Keratinocyte (primary cell): ENCODE data around the gene APP. TPM values are rescaled to one million over a fixed set of nuclear protein-coding genes. Genes with fewer than 3 reads are reported as not detected.

ENCODE experiments used
- DNase-seq: peaks from one replicate; pipeline ENCODE4 v3.0.0-alpha.2; 2011; ENCODE audit warnings: low read depth, missing footprints, low spot score
- FAIRE-seq: peaks from 2 replicates; lab custom pipeline; 2011; peaks lifted over from hg19 to GRCh38; lab: Jason Lieb, UNC
- H2AFZ ChIP-seq: 2 replicates; pipeline ENCODE4 v1.6.0; 2012; ENCODE audit warnings: low read length, control low read depth, inconsistent platforms; ENCODE audit not compliant: control insufficient read depth
- H3K27ac ChIP-seq: 2 replicates; pipeline ENCODE4 v1.5.1; 2011; ENCODE audit warnings: low read length; ENCODE audit not compliant: control insufficient read depth, insufficient read depth
- H3K27me3 ChIP-seq: 3 replicates; pipeline ENCODE4 v1.6.0; 2011; ENCODE audit warnings: low read length; ENCODE audit not compliant: control insufficient read depth, insufficient read depth; ENCODE audit errors: extremely low read depth
- H3K36me3 ChIP-seq, 2 experiments: 2 replicates in 1 of 2; 3 replicates in 1 of 2; pipeline ENCODE4 v1.5.1; 2011; ENCODE audit warnings: low read length in 2 of 2, mild to moderate bottlenecking in 1 of 2; ENCODE audit not compliant: control insufficient read depth in 2 of 2, insufficient read depth in 2 of 2; ENCODE audit errors: extremely low read depth in 1 of 2
- H3K4me1 ChIP-seq: 3 replicates; pipeline ENCODE4 v1.5.1; 2011; ENCODE audit warnings: low read length; ENCODE audit not compliant: control insufficient read depth, insufficient read depth; ENCODE audit errors: extremely low read depth
- H3K4me2 ChIP-seq: 3 replicates; pipeline ENCODE4 v1.6.0; 2011; ENCODE audit warnings: low read depth, low read length; ENCODE audit not compliant: control insufficient read depth, insufficient read depth; ENCODE audit errors: extremely low read depth
- H3K4me3 ChIP-seq, 3 experiments: fragments of 200-600 bp in 1 of 3; sonication (generic) in 1 of 3; 2 replicates in 2 of 3; 3 replicates in 1 of 3; pipeline ENCODE4 v1.5.1; 2011 to 2016; ENCODE audit warnings: low read length in 3 of 3, mild to moderate bottlenecking in 3 of 3, control low read depth in 2 of 3, inconsistent platforms in 1 of 3, low read depth in 1 of 3, mixed read lengths in 1 of 3, mixed run types in 1 of 3, moderate library complexity in 1 of 3; ENCODE audit not compliant: control insufficient read depth in 2 of 3, insufficient read depth in 2 of 3; ENCODE audit errors: extremely low read depth in 1 of 3
- H3K79me2 ChIP-seq: 2 replicates; pipeline ENCODE4 v1.6.0; 2012; ENCODE audit warnings: low read length; ENCODE audit not compliant: control insufficient read depth, insufficient read depth
- H3K9ac ChIP-seq: 3 replicates; pipeline ENCODE4 v1.6.0; 2011; ENCODE audit warnings: low read length; ENCODE audit not compliant: control insufficient read depth, insufficient read depth; ENCODE audit errors: extremely low read depth
- H3K9me1 ChIP-seq: 3 replicates; pipeline ENCODE4 v1.6.0; 2011; ENCODE audit warnings: low read length; ENCODE audit not compliant: control insufficient read depth, insufficient read depth; ENCODE audit errors: extremely low read depth
- H3K9me3 ChIP-seq: 2 replicates; pipeline ENCODE4 v1.5.1; 2012; ENCODE audit warnings: low read depth, low read length; ENCODE audit not compliant: control insufficient read depth
- H4K20me1 ChIP-seq: 3 replicates; pipeline ENCODE4 v1.6.0; 2011; ENCODE audit warnings: low read length; ENCODE audit not compliant: control insufficient read depth, insufficient read depth; ENCODE audit errors: extremely low read depth
- EZH2 ChIP-seq: IDR thresholded peaks from one replicate; pipeline ENCODE4 v1.6.1; 2012; ENCODE audit warnings: inconsistent platforms, mild to moderate bottlenecking, low read length, moderate library complexity
- dilution Hi-C: fragments of 300-500 bp; cut with MboI; formaldehyde crosslinking; loops from one replicate; pipeline ENCODE4 v1.7.0; 2020; ENCODE audit warnings: low sequenced_read_pairs; ENCODE audit not compliant: extremely low pct_ligation_motif_present
- polyA plus RNA-seq, 5 experiments: library from polyadenylated mRNA; depleted of rRNA in 3 of 5; stranded (reverse) in 3 of 5; stranded (forward) in 1 of 5; unstranded in 1 of 5; fragments of >200 nt; gene quantifications; 1 replicate in 1 of 5; 2 replicates in 3 of 5; 3 replicates in 1 of 5; pipeline versions ENCODE4 v1.2.1 to v1.2.3, GENCODE V29; 2011 to 2012; ENCODE audit warnings: missing spikeins in 2 of 5, low read depth in 1 of 5, low replicate concordance in 1 of 5
- TF ChIP-seq, protein P1 (sequence below), 3 experiments: IDR thresholded peaks in 1 of 3; conservative IDR thresholded peaks in 1 of 3; optimal IDR thresholded peaks in 1 of 3; 2 replicates in 2 of 3; 3 replicates in 1 of 3; pipeline versions ENCODE3 to v1.5.1; 2011; ENCODE audit warnings: low read length in 3 of 3, mild to moderate bottlenecking in 3 of 3, moderate library complexity in 2 of 3, control low read depth in 1 of 3, inconsistent platforms in 1 of 3; ENCODE audit not compliant: insufficient read depth in 2 of 3; ENCODE audit errors: extremely low read depth in 1 of 3

The APP gene
- polyA plus RNA-seq, 1 donor (not counting 4 experiments of a cell fraction or from before 2014, with no cell fraction given) = 1,015 TPM

DNA sequence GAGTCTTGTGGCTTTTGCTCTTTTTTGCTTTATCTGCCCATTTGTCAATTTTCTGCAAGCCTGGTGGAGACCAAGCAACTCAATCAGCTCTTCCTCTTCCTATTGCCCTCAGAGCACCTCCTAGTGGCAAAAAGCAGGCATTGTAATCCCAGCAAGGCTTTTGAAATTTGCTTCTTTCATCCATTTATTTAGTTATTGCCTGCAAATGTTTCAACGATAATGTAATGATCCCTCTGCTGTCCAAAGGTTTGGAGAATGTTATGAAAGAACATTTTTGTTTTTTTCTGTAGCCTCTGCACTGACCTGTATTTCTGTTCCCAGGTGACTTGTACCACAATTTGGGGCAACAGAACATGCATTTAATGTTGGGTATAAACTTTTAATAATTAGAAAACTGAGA, 308.0 kb downstream of the APP start:
- H3K27ac ChIP-seq = no peak overlapping the region
- no peak overlapping the region for H3K4me3 ChIP-seq
- no peaks in the 10 kb centered on the region for H3K79me2 ChIP-seq
- FAIRE-seq (peak; percentile 56), DNase-seq (no peak)
- no peak overlapping the region for H3K4me2 ChIP-seq
- dilution Hi-C loops = no loop called here
- no peaks in the 10 kb centered on the region for H3K36me3 ChIP-seq
- H4K20me1 ChIP-seq = no peaks in the 10 kb centered on the region
- no peaks in the 10 kb centered on the region for H3K9me3 ChIP-seq
- no peak overlapping the region for H3K9ac ChIP-seq
- H3K4me1 ChIP-seq = no peaks in the 10 kb centered on the region
- H3K27me3 ChIP-seq = peaks cover 6% of the 10 kb centered on the region
- no peak overlapping the region for H2AFZ ChIP-seq
- no peaks in the 10 kb centered on the region for H3K9me1 ChIP-seq
- no peak for TF ChIP-seq EZH2
- TF ChIP-seq, protein P1, sequence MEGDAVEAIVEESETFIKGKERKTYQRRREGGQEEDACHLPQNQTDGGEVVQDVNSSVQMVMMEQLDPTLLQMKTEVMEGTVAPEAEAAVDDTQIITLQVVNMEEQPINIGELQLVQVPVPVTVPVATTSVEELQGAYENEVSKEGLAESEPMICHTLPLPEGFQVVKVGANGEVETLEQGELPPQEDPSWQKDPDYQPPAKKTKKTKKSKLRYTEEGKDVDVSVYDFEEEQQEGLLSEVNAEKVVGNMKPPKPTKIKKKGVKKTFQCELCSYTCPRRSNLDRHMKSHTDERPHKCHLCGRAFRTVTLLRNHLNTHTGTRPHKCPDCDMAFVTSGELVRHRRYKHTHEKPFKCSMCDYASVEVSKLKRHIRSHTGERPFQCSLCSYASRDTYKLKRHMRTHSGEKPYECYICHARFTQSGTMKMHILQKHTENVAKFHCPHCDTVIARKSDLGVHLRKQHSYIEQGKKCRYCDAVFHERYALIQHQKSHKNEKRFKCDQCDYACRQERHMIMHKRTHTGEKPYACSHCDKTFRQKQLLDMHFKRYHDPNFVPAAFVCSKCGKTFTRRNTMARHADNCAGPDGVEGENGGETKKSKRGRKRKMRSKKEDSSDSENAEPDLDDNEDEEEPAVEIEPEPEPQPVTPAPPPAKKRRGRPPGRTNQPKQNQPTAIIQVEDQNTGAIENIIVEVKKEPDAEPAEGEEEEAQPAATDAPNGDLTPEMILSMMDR (optimal IDR thresholded peaks at IDR 0.05 in 1 of 3, IDR thresholded peaks at IDR 0.05 in 1 of 3, conservative IDR thresholded peaks at IDR 0.05 in 1 of 3; ENCODE audit: extremely low read depth in 1 of 3, insufficient read depth in 2 of 3, low read length in 3 of 3) = peak; percentile 66 to 85 (median 79)

DNA sequence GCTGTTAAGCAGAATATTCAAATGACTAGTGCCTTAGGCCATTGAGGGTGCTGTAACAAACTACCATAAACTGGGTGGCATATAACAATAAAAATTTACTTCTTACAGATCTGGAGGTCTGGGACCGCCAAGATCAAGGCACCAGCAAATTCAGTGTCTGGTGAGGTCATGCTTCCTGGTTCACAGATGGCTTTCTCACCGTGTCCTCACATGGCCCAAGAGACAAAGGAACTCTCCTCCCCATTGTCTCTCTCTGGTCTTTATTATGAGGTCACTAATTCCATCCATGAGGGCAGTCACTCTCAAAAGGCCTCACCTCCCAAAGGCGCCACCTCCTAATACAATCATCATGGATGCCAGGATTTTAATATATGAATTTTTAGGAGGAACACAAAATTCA, 308.5 kb downstream of the APP start:
- Histone ChIP-seq H3K4me3 (no peak overlapping the region), H3K9ac (no peak overlapping the region), H3K4me2 (no peak overlapping the region), H2AFZ (no peak overlapping the region), H3K9me3 (no peaks in the 10 kb centered on the region), H3K36me3 (no peaks in the 10 kb centered on the region), H4K20me1 (no peaks in the 10 kb centered on the region), H3K79me2 (no peaks in the 10 kb centered on the region), H3K9me1 (no peaks in the 10 kb centered on the region), H3K27me3 (peaks cover 6% of the 10 kb centered on the region), H3K4me1 (no peaks in the 10 kb centered on the region), H3K27ac (no peak overlapping the region)
- no peak for DNase-seq
- TF ChIP-seq, protein P1 (optimal IDR thresholded peaks at IDR 0.05 in 1 of 3, IDR thresholded peaks at IDR 0.05 in 1 of 3, conservative IDR thresholded peaks at IDR 0.05 in 1 of 3; ENCODE audit: extremely low read depth in 1 of 3, insufficient read depth in 2 of 3, low read length in 3 of 3) = no peak
- no peak for TF ChIP-seq EZH2
- dilution Hi-C loops = no loop called here
- no peak for FAIRE-seq
